ENCODE measurements around the gene CLMN.

The CLMN gene

GRCh38 chr14:95260537-95261361 lies 59.0 kb downstream of the CLMN start:
- no peak for DNase-seq (ENCODE audit: low read depth)

GRCh38 chr14:95258754-95259593 lies 60.7 kb downstream of the CLMN start:
- no peak for DNase-seq (ENCODE audit: low read depth)

DNA sequence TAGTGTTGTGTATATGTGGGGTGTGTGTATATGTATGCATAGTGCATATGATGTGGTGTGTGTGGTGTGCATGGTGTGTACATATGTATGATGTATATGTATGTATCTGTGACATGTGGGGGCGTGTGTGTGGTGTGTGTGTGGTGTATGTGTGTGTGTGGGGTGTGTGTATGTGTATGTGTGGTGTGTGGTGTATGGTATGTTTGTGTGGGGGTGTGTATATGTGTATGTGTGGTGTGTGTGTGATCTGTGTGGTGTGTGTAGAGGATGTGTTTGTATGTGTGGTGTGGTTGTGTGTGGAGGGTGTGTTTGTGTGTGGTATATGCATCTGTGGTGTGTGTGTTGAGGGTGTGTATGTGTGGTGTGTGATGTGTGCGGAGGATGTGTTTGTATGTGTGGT lies 61.6 kb downstream of the CLMN start:
- no peak for DNase-seq (ENCODE audit: low read depth)

DNA sequence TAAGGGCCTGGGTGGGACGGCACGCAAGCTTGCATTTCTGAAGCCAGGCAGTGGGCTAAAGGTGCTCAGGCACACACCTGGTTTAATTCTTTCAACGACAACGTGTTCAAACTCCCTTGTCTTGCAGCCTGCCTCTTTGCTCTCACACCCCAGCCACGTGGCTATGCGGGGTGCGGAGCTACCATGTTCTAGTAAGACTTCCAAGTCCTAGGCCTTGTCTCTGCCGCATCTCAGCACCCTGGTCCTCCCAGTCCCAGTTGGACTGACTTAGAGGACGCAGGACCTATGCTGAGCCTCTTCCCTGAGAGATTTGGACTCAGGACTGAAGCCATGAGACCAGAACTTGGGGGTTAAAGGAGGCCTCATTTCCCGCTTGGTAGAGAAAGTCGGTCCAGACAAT lies 62.2 kb downstream of the CLMN start:
- no peak for DNase-seq (ENCODE audit: low read depth)

DNA sequence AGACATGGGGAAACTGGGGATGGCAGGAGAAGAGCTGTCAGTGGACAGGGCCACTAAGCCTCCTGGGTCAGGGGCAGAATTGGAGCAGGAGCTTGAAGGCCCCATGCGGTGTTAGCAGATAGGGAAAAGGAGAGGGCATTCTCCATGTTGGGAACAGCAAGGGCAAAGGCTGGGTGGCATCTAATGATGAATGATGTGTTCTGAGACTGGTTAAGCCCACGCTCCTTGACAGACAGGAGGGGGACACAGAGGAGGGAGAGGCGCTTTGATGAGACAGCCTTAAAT lies 63.0 kb downstream of the CLMN start:
- DNase-seq (ENCODE audit: low read depth), result no peak

DNA sequence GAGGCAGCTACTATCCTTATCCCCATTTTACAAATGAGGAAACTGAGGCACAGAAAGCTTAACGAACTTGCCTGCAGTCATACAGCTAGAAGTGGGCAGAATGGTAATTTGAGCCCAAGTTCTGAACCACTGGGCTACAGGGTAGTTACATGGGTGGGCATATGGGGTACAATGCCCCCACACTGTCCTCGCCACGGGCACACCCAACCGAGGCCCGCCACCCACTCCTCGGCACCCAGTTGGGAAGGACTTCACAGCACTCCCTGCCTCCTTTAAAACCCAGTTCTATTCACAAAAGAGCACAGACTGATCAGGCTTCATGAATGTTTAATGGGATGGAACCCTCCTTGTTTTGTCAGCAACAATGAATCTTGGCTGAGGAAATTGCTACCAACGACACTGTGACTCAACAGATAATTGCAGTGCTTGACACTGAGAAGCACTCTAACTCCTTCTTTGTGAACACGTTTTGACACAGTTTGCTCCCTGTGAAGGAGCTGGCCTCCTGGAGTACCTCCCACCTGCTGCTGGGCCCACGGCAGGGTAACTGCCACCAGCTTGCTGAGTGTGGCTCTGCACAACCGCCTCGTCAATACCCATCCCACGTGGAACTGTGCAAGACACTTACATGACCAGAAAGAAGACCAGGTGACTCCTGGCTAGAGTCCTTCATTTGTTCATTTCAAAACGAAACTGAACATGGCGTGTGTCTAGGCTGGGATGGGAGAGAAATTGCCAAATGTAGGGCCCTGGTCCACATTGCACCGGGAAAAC lies 63.5 kb downstream of the CLMN start:
- DNase-seq (ENCODE audit: low read depth), result no peak

DNA sequence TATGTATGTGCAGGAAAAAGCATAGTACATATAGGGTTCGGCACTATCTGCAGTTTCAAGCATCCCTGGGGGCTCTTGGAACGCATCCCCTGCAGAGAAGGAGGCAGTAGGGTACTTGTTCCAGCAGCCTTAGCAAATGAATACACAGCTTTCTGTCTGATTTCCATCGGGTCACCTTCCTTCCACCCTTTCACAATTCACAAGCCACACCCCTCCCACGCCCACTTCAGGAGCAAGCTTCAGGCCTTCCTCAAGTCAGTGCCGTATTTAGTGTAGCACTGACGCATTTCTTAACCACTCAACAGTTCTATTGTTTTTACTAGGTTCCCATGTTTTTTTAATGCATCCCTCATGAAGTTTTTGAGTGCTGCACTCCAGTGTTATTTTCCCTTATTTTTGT lies 64.2 kb downstream of the CLMN start:
- no peak for DNase-seq (ENCODE audit: low read depth)

DNA sequence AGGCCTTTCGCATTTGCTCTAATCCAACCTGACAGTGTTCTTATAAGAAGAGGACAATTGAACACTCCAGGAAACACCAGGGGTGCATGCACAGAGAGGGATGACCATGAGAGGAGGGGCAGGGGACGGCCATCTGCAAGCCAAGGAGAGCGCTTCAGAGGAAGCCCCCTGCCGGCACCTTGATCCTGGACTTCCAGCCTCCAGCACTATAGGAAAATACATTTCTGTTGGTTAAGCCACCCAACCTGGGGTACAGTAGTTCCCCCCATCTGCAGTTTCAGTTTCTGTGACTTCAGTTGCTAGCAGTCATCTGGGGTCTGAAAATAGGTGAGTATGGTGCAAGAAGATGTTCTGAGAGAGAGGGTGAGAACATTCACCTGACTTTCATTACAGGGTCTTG lies 64.7 kb downstream of the CLMN start:
- DNase-seq (ENCODE audit: low read depth), result no peak

DNA sequence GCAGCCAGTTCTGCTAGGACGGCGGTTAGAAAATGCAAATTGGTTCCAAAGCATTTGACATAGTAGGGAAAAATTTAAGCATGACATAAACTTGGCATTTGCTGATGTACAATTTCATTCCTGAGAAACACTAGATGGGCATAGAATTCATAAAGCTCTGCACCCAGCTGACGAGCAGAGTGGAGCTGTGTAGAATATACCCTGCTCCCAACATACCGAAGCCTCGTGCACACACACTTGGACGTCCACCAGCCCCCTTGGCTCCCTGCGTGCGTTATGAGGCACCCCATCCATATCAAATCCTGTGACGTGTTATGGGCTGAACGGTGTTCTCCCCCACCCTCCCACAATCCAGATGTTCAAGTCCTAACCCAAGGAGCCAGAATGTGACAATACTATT lies 65.4 kb downstream of the CLMN start:
- no peak for DNase-seq (ENCODE audit: low read depth)

- DNase-seq (ENCODE audit: low read depth), result no peak
These were observed 66.6 kb downstream of the CLMN start for GRCh38 chr14:95253039-95253630.

GRCh38 chr14:95252219-95252618 lies 67.5 kb downstream of the CLMN start:
- DNase-seq (ENCODE audit: low read depth), result no peak

DNA sequence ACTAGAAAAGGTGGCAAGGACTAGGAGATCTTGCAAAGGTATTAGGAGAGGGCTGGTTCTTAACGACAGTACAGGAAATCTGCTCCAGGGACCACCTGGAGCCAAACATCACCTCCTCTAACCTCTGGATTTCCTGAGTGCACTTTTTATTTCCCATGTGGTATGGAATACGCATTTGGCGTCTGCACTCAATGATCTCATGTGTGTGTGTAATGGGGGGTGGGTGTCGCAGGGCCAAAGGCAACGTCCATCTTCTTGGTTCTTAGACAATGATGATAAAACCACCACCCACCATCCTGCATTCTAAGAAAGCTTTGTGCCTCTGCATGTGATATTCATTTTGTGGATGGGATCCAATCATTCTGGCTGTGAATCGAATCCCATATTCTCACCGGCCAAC lies 68.8 kb downstream of the CLMN start:
- no peak for DNase-seq (ENCODE audit: low read depth)

DNA sequence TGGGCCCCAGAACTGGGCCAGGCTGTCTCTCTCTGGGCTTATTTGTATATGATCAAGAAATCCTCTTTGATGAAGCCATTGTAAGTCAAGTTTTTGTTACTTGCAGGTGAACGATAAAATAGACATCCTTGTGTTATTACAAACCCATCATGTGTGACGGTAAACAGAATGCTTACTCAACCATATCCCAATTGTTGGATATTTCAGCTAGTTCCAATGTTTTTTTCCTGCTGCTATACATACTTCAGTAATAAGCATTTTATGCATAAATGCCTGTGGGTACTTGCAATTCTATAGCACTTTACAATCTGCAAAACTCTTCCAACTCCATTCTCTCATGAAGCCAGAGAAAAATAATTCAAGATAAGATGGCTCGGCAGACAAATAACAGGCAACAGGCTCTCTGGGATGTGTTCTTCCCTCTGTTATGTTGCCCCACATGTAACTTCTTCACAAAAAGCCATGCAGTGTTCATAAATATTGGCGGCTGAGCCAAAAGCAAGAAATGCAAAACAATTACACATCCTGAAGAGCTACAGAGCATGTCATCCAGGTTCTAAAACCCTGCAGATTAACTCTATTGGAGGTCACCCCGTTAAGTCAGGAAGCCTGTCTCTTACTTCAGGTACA lies 69.5 kb downstream of the CLMN start:
- DNase-seq (ENCODE audit: low read depth), result no peak

GRCh38 chr14:95248432-95248831 lies 71.3 kb downstream of the CLMN start:
- no peak for DNase-seq (ENCODE audit: low read depth)

- DNase-seq (ENCODE audit: low read depth), result no peak
These were observed 72.8 kb downstream of the CLMN start for GRCh38 chr14:95246870-95247269.

- DNase-seq (ENCODE audit: low read depth), result no peak
These were observed 74.4 kb downstream of the CLMN start for GRCh38 chr14:95245334-95245733.

DNA sequence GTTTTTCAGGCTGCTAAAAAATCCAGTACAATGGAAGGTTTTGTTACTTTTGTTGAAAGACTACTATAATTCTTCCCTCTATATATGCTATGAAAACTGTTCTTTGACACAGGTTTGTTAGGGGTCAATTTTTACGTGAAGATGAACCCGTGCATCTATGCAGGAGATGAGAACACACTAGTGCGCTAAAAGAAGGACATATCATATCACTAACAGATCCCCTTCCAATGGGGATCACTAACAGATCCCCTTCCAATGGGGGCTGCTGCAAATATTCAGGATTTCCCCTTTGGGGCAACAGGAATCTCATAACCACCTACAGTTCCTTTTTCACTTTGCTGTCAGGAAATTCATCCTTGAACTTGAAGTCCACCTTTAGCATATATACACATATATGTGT lies 75.1 kb downstream of the CLMN start:
- no peak for DNase-seq (ENCODE audit: low read depth)

- DNase-seq (ENCODE audit: low read depth), result no peak
These were observed 76.8 kb downstream of the CLMN start for GRCh38 chr14:95242870-95243269.

- no peak for DNase-seq (ENCODE audit: low read depth)
These were observed 78.6 kb downstream of the CLMN start for GRCh38 chr14:95240859-95241813.

- DNase-seq (ENCODE audit: low read depth), result no peak
These were observed 81.0 kb downstream of the CLMN start for GRCh38 chr14:95238487-95239298.

Measured in stimulated activated CD8-positive, alpha-beta memory T cell treated with anti-CD3 and anti-CD28 coated beads, Interleukin-15, amount 100 ng/mL, for 1 hour (primary cell).